ENCODE measurements around the gene PRKCB.

The PRKCB gene

DNA sequence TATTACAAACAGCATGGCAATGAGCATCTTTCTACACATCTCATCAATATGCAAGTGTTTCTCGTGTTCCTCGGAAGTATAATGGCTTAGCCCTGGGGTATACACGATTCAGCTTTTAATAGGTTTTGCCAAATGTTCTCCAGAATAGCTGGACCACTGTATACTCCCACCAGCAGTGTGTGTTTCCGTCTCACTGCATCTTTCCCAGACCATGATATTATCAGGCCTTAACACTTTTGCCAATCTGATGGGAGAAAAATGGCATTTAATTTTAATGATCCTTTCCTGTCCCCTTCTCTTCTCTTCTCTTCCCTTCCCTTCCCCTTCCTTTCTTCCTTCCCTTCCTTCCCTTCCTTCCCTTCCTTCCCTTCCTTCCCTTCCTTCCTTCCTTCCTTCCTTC, 30.8 kb downstream of the PRKCB start:
- DNase-seq (ENCODE audit: low spot score), result no peak

- no peak for DNase-seq (ENCODE audit: low spot score)
These were observed 31.8 kb downstream of the PRKCB start for GRCh38 chr16:23867566-23867965.

DNA sequence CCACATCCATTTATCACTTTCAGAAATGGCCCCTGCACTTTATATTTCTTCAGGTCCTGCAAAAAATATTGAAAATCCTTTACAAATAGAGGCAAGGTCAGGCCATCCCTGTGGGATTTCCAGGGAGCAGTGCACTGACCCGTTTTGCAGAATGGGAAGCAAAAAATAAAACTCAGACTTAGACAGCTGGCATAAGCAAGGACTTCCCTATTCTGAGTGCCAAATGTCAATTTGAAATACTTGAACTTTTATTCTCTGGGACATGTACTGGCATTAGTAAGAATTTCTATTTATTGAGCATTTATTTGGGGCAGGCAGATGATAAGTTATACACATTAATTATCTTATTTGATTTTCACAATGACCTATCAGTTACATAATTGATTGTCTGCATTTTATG, 32.4 kb downstream of the PRKCB start:
- no peak for DNase-seq (ENCODE audit: low spot score)

DNA sequence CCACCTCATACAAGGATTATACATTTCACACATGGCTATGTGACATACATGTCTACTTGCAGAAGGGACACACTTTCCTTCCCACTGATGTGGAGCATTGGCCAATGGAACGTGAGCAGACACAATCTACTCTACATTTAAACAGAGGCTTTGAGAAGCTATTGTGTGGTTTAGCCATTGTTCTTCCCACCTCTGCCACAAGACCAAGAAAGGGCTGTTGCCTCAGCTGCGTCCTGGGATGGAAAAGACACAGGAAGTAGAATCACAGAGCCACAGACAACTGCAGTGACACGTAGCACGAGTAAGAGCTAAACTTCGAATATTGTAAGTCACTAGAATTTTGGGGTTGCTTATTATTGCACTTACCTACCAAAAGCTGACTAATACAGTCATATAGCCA, 33.3 kb downstream of the PRKCB start:
- DNase-seq (ENCODE audit: low spot score), result peak; percentile 20

DNA sequence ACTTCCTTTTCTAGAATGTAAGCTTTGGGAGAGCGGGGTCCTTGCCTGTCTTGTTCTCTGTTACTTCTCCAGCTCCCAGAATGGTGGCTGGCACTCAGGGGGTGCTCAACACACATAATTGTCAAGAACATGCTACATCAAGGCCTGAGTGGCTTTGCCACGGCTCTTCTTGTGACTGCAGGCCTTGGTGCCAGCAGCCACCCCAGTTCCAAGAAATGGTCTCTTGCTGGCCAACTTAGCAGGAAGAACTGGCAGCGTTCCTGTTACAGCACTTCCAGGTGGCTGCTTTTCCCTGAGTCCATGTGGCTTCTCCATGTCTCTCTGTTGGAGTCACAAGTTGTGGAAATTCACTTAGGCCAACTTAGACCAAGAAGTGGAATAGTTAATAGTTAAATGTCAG, 36.1 kb downstream of the PRKCB start:
- DNase-seq (ENCODE audit: low spot score), result no peak

GRCh38 chr16:23874613-23875294, 39.0 kb downstream of the PRKCB start:
- peak; percentile 17 for DNase-seq (ENCODE audit: low spot score)

- DNase-seq (ENCODE audit: low spot score), result no peak
These were observed 40.6 kb downstream of the PRKCB start for GRCh38 chr16:23876256-23876896.

- no peak for DNase-seq (ENCODE audit: low spot score)
These were observed 41.6 kb downstream of the PRKCB start for GRCh38 chr16:23877107-23878070.

GRCh38 chr16:23879735-23880373, 44.1 kb downstream of the PRKCB start:
- no peak for DNase-seq (ENCODE audit: low spot score)

GRCh38 chr16:23889189-23889588, 53.4 kb downstream of the PRKCB start:
- no peak for DNase-seq (ENCODE audit: low spot score)

- no peak for DNase-seq (ENCODE audit: low spot score)
These were observed 58.2 kb downstream of the PRKCB start for GRCh38 chr16:23893986-23894385.

DNA sequence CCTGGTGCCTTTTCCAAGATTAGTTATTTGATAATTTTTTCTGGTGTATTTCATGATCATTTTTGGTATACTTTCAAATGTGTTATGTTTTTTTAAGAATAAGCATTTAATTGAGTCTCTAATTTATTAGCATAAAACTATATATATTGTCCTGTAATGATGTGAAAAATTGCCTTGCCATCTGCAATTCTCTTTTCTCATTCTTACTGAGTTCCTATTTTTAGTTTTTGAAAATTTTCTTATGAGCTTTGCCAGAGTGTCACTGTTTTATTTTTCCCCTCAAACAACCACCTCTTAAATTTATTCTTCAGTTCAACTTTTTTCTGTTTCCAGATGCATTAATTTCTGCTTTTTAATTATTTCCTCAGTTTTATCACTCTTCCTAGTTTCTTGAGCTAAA, 59.3 kb downstream of the PRKCB start:
- DNase-seq (ENCODE audit: low spot score), result no peak

- DNase-seq (ENCODE audit: low spot score), result no peak
These were observed 61.3 kb downstream of the PRKCB start for GRCh38 chr16:23896832-23897821.

- DNase-seq (ENCODE audit: low spot score), result no peak
These were observed 63.1 kb downstream of the PRKCB start for GRCh38 chr16:23898682-23899430.

- no peak for DNase-seq (ENCODE audit: low spot score)
These were observed 64.1 kb downstream of the PRKCB start for GRCh38 chr16:23899869-23900268.

GRCh38 chr16:23900480-23901177, 64.8 kb downstream of the PRKCB start:
- DNase-seq (ENCODE audit: low spot score), result no peak

DNA sequence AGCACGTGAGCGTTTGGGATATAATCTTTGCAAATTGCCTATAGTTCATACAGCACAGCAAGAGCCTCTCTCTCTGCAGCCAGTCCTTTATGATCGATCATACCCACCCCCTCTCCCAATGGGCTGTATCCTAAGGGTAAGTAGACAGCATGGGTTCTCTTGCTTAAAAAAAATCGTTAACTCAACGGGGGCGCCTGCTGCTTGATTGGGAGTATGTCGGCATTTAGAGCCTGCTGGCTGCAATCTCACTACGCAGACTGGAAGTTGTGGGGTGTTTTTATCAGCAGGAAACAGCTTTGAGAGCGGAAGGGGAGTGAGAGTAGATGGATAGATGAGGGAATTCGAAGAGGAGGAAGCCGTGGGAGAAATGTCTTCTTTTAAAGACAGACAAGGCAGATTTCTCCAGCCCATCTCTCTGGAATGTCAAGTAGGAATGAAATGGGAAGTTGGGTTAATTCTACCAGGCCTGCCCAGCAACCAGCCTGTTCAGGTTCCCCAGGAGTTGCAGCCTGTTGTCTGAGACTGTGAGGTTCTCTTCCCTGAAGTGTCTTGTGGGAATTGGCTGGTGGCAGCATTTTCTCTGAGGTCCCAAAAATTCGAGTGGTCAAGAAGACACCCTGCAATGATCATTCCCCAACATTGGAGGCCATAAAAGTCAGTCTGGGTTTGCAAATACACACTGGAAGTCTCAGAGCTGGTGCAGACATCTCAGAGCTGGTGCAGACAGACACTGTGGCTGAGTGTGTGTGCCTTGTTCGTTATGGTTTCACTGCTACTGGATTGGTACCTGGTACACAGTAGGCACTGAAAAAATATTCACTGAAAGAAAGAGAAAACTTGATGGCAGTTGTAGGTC, 65.6 kb downstream of the PRKCB start:
- no peak for DNase-seq (ENCODE audit: low spot score)

GRCh38 chr16:23902034-23902747, 66.4 kb downstream of the PRKCB start:
- no peak for DNase-seq (ENCODE audit: low spot score)

Data from CD4-positive, alpha-beta T cell treated with Interleukin-15 for 4 hours (primary cell).